Neural progenitor cell (in vitro differentiated cells): ENCODE results near the gene MED13. TPM values are rescaled to one million over a fixed set of nuclear protein-coding genes. Genes with fewer than 3 reads are reported as not detected.

Experiments used
- DNase-seq: peaks from one replicate; pipeline ENCODE4 v3.0.0-alpha.2; 2016; ENCODE audit warnings: low spot score
- H2AFZ ChIP-seq: fragments of 200-600 bp; sonication (generic); replicated peaks from 2 replicates; pipeline ENCODE4 v1.6.1; 2016; ENCODE audit warnings: antibody characterized with exemption
- H3F3A ChIP-seq: fragments of 200-600 bp; sonication (generic); 2 replicates; pipeline ENCODE4 v1.6.1; 2016; ENCODE audit warnings: antibody characterized with exemption, low read depth
- H3K27ac ChIP-seq: fragments of 200-600 bp; sonication (generic); 2 replicates; pipeline ENCODE4 v1.5.1; 2016; ENCODE audit warnings: mild to moderate bottlenecking
- H3K27me3 ChIP-seq: fragments of 200-600 bp; sonication (generic); 2 replicates; pipeline ENCODE4 v1.6.1; 2016; ENCODE audit warnings: mild to moderate bottlenecking, moderate library complexity
- H3K36me3 ChIP-seq: fragments of 200-600 bp; sonication (generic); 2 replicates; pipeline ENCODE4 v1.5.1; 2016
- H3K4me1 ChIP-seq: fragments of 200-600 bp; sonication (generic); 2 replicates; pipeline ENCODE4 v1.6.1; 2016; ENCODE audit warnings: mixed run types
- H3K4me2 ChIP-seq: fragments of 200-600 bp; sonication (generic); 2 replicates; pipeline ENCODE4 v1.6.1; 2016
- H3K4me3 ChIP-seq: fragments of 200-600 bp; sonication (generic); 2 replicates; pipeline ENCODE4 v1.5.1; 2016
- H3K79me2 ChIP-seq: fragments of 200-600 bp; sonication (generic); 2 replicates; pipeline ENCODE4 v1.6.1; 2016; ENCODE audit warnings: low read depth
- H3K9ac ChIP-seq: fragments of 200-600 bp; sonication (generic); 2 replicates; pipeline ENCODE4 v1.6.1; 2016
- H3K9me3 ChIP-seq: fragments of 200-600 bp; sonication (generic); 2 replicates; pipeline ENCODE4 v1.5.1; 2016; ENCODE audit warnings: low read depth
- H4K20me1 ChIP-seq: fragments of 200-600 bp; sonication (generic); 2 replicates; pipeline ENCODE4 v1.6.1; 2016; ENCODE audit warnings: low read depth
- H3K27ac Mint-ChIP-seq: 3 replicates; pipeline ENCODE4 v1.8.0; 2021; ENCODE audit warnings: mixed read lengths
- H3K27me3 Mint-ChIP-seq: 2 replicates; pipeline ENCODE4 v1.8.0; 2022; ENCODE audit warnings: low read depth, mild to moderate bottlenecking, inconsistent platforms, moderate library complexity, mixed read lengths; ENCODE audit not compliant: insufficient read depth
- H3K36me3 Mint-ChIP-seq: 3 replicates; pipeline ENCODE4 v1.8.0; 2021; ENCODE audit warnings: mixed read lengths
- H3K4me1 Mint-ChIP-seq: 3 replicates; pipeline ENCODE4 v1.8.0; 2021; ENCODE audit warnings: mixed read lengths
- H3K4me3 Mint-ChIP-seq: 3 replicates; pipeline ENCODE4 v1.8.0; 2021; ENCODE audit warnings: mild to moderate bottlenecking, moderate library complexity, mixed read lengths
- H3K9me3 Mint-ChIP-seq: 3 replicates; pipeline ENCODE4 v1.8.0; 2020; ENCODE audit warnings: mixed read lengths
- CTCF ChIP-seq: fragments of 200-600 bp; sonication (generic); IDR thresholded peaks from 2 replicates; pipeline ENCODE4 v1.5.1; 2017; ENCODE audit warnings: antibody characterized with exemption, mild to moderate bottlenecking
- EZH2 ChIP-seq: fragments of 200-600 bp; sonication (generic); IDR thresholded peaks from 2 replicates; pipeline ENCODE4 v1.6.1; 2017; ENCODE audit warnings: antibody characterized with exemption, mild to moderate bottlenecking, moderate library complexity
- EZH2phosphoT487 ChIP-seq: fragments of 200-600 bp; sonication (generic); IDR thresholded peaks from 2 replicates; pipeline ENCODE4 v1.6.1; 2017; ENCODE audit warnings: antibody characterized with exemption
- total RNA-seq: library from RNA; depleted of rRNA; stranded (reverse); fragments of >200 nt; gene quantifications from 2 replicates; pipeline ENCODE4 v1.2.3, GENCODE V29; 2015; ENCODE audit warnings: low replicate concordance

Gene MED13
- total RNA-seq, 1 donor from 2014 or later: 59.9 TPM

GRCh38 chr17:62045109-62045508, 20.0 kb downstream of the MED13 start:
- Mint-ChIP-seq H3K9me3 (no peaks in the 10 kb centered on the region), H3K27ac (no peak overlapping the region), H3K36me3 (peaks cover 34% of the 10 kb centered on the region), H3K4me1 (no peaks in the 10 kb centered on the region), H3K27me3 (no peaks in the 10 kb centered on the region), H3K4me3 (no peak overlapping the region)
- no peak overlapping the region for H2AFZ ChIP-seq
- H3K4me3 ChIP-seq: no peak overlapping the region
- H3K27ac ChIP-seq: no peak overlapping the region
- H3K79me2 ChIP-seq: peaks cover 99% of the 10 kb centered on the region
- no peaks in the 10 kb centered on the region for H3K9me3 ChIP-seq
- H3K36me3 ChIP-seq: peaks cover 23% of the 10 kb centered on the region
- peaks cover 85% of the 10 kb centered on the region for H4K20me1 ChIP-seq
- no peak overlapping the region for H3K9ac ChIP-seq
- H3F3A ChIP-seq: no peaks in the 10 kb centered on the region
- no peak for DNase-seq
- H3K4me2 ChIP-seq: no peak overlapping the region
- H3K27me3 ChIP-seq: no peaks in the 10 kb centered on the region
- H3K4me1 ChIP-seq: no peaks in the 10 kb centered on the region
- TF ChIP-seq EZH2 (no peak), EZH2phosphoT487 (no peak), CTCF (no peak)

GRCh38 chr17:62043602-62044001, 21.5 kb downstream of the MED13 start:
- H3K9ac ChIP-seq: no peak overlapping the region
- no peaks in the 10 kb centered on the region for H3K9me3 Mint-ChIP-seq
- no peaks in the 10 kb centered on the region for H3K27me3 ChIP-seq
- no peaks in the 10 kb centered on the region for H3F3A ChIP-seq
- H3K4me3 Mint-ChIP-seq: no peak overlapping the region
- no peak overlapping the region for H3K27ac ChIP-seq
- peaks cover 30% of the 10 kb centered on the region for H3K36me3 Mint-ChIP-seq
- H3K4me1 Mint-ChIP-seq: no peaks in the 10 kb centered on the region
- H3K36me3 ChIP-seq: peaks cover 26% of the 10 kb centered on the region
- TF ChIP-seq EZH2phosphoT487 (no peak), EZH2 (no peak), CTCF (no peak)
- H3K79me2 ChIP-seq: peaks cover 99% of the 10 kb centered on the region
- H3K4me1 ChIP-seq: no peaks in the 10 kb centered on the region
- no peaks in the 10 kb centered on the region for H3K27me3 Mint-ChIP-seq
- H2AFZ ChIP-seq: no peak overlapping the region
- H4K20me1 ChIP-seq: peaks cover 80% of the 10 kb centered on the region
- H3K4me2 ChIP-seq: no peak overlapping the region
- H3K4me3 ChIP-seq: no peak overlapping the region
- H3K27ac Mint-ChIP-seq: no peak overlapping the region
- DNase-seq: no peak
- no peaks in the 10 kb centered on the region for H3K9me3 ChIP-seq

- no peaks in the 10 kb centered on the region for H3K9me3 ChIP-seq
- no peaks in the 10 kb centered on the region for H3K27me3 Mint-ChIP-seq
- peaks cover 28% of the 10 kb centered on the region for H3K36me3 Mint-ChIP-seq
- H3K4me1 ChIP-seq: no peaks in the 10 kb centered on the region
- H3K27me3 ChIP-seq: no peaks in the 10 kb centered on the region
- H3K36me3 ChIP-seq: peaks cover 26% of the 10 kb centered on the region
- H3K27ac ChIP-seq: no peak overlapping the region
- peaks cover 77% of the 10 kb centered on the region for H4K20me1 ChIP-seq
- no peak overlapping the region for H3K4me3 ChIP-seq
- no peaks in the 10 kb centered on the region for H3K9me3 Mint-ChIP-seq
- no peak for DNase-seq
- H3K9ac ChIP-seq: no peak overlapping the region
- no peaks in the 10 kb centered on the region for H3K4me1 Mint-ChIP-seq
- TF ChIP-seq EZH2: no peak
- no peak for TF ChIP-seq EZH2phosphoT487
- TF ChIP-seq CTCF: no peak
- no peak overlapping the region for H3K4me3 Mint-ChIP-seq
- no peak overlapping the region for H2AFZ ChIP-seq
- H3F3A ChIP-seq: no peaks in the 10 kb centered on the region
- H3K79me2 ChIP-seq: peaks cover 100% of the 10 kb centered on the region
- H3K4me2 ChIP-seq: no peak overlapping the region
- H3K27ac Mint-ChIP-seq: no peak overlapping the region
These were observed 21.9 kb downstream of the MED13 start for GRCh38 chr17:62043140-62043539.
